Smooth muscle cell (in vitro differentiated cells): ENCODE measurements around the gene SRI. TPM values are rescaled to one million over a fixed set of nuclear protein-coding genes. Genes with fewer than 3 reads are reported as not detected.
"Not testable (repeated sequence)": the region's sequence is repeated elsewhere in the genome, so short reads cannot be mapped to it uniquely, and the experiment has no call there.

Experiments used
- DNase-seq: peaks from one replicate; lab custom pipeline; 2025; ENCODE audit not compliant: unreplicated experiment; lab: John Stamatoyannopoulos, UW
- H2AFZ ChIP-seq: fragments of 200-600 bp; sonication (generic); 2 replicates; pipeline ENCODE4 v1.6.0; 2016; ENCODE audit warnings: antibody characterized with exemption, low read depth, mild to moderate bottlenecking
- H3F3A ChIP-seq: fragments of 200-600 bp; sonication (generic); 2 replicates; pipeline ENCODE4 v1.6.0; 2017; ENCODE audit warnings: antibody characterized with exemption, low read depth
- H3K27ac ChIP-seq: fragments of 200-600 bp; sonication (generic); 2 replicates; pipeline ENCODE4 v1.5.1; 2016; ENCODE audit warnings: low read depth, mild to moderate bottlenecking
- H3K27me3 ChIP-seq: fragments of 200-600 bp; sonication (generic); 2 replicates; pipeline ENCODE4 v1.6.1; 2016; ENCODE audit warnings: low read depth, mild to moderate bottlenecking
- H3K36me3 ChIP-seq: fragments of 200-600 bp; sonication (generic); 2 replicates; pipeline ENCODE4 v1.5.1; 2016; ENCODE audit warnings: low read depth
- H3K4me1 ChIP-seq: fragments of 200-600 bp; sonication (generic); 2 replicates; pipeline ENCODE4 v1.5.1; 2016; ENCODE audit warnings: low read depth
- H3K4me2 ChIP-seq: fragments of 200-600 bp; sonication (generic); 2 replicates; pipeline ENCODE4 v1.6.0; 2016; ENCODE audit warnings: mild to moderate bottlenecking
- H3K4me3 ChIP-seq: fragments of 200-600 bp; sonication (generic); 2 replicates; pipeline ENCODE4 v1.5.1; 2016; ENCODE audit warnings: mild to moderate bottlenecking
- H3K79me2 ChIP-seq: fragments of 200-600 bp; sonication (generic); 2 replicates; pipeline ENCODE4 v1.6.0; 2016; ENCODE audit warnings: low read depth, mild to moderate bottlenecking
- H3K9ac ChIP-seq: fragments of 200-600 bp; sonication (generic); 2 replicates; pipeline ENCODE4 v1.6.0; 2016; ENCODE audit warnings: low read depth
- H3K9me3 ChIP-seq: fragments of 200-600 bp; sonication (generic); replicated peaks from 2 replicates; pipeline ENCODE4 v1.5.1; 2016; ENCODE audit warnings: low read depth
- H4K20me1 ChIP-seq: fragments of 200-600 bp; sonication (generic); 2 replicates; pipeline ENCODE4 v1.6.0; 2016; ENCODE audit warnings: low read depth
- WGBS: methylation state at CpG from one replicate; pipeline ENCODE4 v1.1.7; 2016; ENCODE audit warnings: low lambda C conversion rate; 5-methylcytosine and 5-hydroxymethylcytosine counted together
- polyA plus RNA-seq: library from polyadenylated mRNA; unstranded; fragments of >200 nt; fragmentation: Nextera tagmentation; extraction: Ambion mirVana; gene quantifications from 2 replicates; pipeline ENCODE4 v1.2.1, GENCODE V29; 2016
- total RNA-seq: library from RNA; depleted of rRNA; stranded (reverse); fragments of >200 nt; gene quantifications from 2 replicates; pipeline ENCODE4 v1.2.3, GENCODE V29; 2014
- TF ChIP-seq, protein P1 (sequence below): fragments of 200-600 bp; sonication (generic); IDR thresholded peaks from 2 replicates; pipeline ENCODE4 v1.5.1; 2017; ENCODE audit warnings: borderline replicate concordance, mild to moderate bottlenecking, antibody characterized with exemption; ENCODE audit not compliant: insufficient read depth, poor library complexity, severe bottlenecking

The SRI gene
- total and polyA plus RNA-seq, 2 experiments from 2014 or later: 75.2 to 175 TPM

DNA sequence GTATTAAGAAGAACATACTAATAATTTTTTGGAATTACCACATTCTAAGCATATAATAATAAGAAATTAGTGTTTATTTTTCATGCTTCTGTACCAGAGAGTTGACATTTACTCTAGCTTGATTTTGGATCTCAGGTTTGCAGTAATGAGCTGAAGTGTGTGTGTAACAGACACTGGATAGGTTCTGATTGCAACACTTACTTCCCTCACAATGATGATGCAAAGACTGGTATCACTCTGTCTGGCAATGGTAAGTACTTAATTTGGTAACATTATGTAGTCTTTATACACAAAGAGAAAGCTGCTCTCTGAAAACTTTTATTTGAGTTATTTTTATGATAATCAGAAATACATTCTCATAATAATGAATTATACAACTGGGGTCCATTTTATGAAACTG, 54.1 kb downstream of the SRI start:
- no peak overlapping the region for H3K27ac ChIP-seq
- no peaks in the 10 kb centered on the region for H4K20me1 ChIP-seq
- H3K79me2 ChIP-seq: no peaks in the 10 kb centered on the region
- no peak for DNase-seq
- no peak overlapping the region for H3K9ac ChIP-seq
- H3K9me3 ChIP-seq: no peaks in the 10 kb centered on the region
- H3K4me2 ChIP-seq: no peak overlapping the region
- no peaks in the 10 kb centered on the region for H3F3A ChIP-seq
- TF ChIP-seq, protein P1, sequence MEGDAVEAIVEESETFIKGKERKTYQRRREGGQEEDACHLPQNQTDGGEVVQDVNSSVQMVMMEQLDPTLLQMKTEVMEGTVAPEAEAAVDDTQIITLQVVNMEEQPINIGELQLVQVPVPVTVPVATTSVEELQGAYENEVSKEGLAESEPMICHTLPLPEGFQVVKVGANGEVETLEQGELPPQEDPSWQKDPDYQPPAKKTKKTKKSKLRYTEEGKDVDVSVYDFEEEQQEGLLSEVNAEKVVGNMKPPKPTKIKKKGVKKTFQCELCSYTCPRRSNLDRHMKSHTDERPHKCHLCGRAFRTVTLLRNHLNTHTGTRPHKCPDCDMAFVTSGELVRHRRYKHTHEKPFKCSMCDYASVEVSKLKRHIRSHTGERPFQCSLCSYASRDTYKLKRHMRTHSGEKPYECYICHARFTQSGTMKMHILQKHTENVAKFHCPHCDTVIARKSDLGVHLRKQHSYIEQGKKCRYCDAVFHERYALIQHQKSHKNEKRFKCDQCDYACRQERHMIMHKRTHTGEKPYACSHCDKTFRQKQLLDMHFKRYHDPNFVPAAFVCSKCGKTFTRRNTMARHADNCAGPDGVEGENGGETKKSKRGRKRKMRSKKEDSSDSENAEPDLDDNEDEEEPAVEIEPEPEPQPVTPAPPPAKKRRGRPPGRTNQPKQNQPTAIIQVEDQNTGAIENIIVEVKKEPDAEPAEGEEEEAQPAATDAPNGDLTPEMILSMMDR: no peak
- no peaks in the 10 kb centered on the region for H3K27me3 ChIP-seq
- H3K4me3 ChIP-seq: no peak overlapping the region
- H2AFZ ChIP-seq: no peak overlapping the region
- no peaks in the 10 kb centered on the region for H3K4me1 ChIP-seq
- H3K36me3 ChIP-seq: no peaks in the 10 kb centered on the region

DNA sequence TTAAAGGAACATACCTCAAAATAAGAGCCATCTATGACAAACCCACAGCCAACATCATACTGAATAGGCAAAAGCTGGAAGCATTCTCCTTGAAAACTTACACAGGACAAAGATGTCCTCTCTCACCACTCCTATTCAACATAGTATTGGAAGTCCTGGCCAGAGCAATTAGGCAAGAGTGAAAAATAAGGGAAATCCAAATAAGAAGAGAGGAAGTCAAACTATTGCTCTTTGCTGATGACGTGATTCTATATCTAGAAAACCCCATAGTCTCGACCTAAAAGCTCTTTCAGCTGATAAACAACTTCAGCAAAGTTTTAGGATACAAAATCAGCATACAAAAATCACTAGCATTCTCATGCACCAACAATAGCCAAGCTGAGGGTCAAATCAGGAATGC, 60.1 kb downstream of the SRI start:
- H3K27me3 ChIP-seq, H3K36me3 ChIP-seq, H3K4me2 ChIP-seq, H3K9ac ChIP-seq, H3K79me2 ChIP-seq, H3K4me1 ChIP-seq, H2AFZ ChIP-seq, H3K9me3 ChIP-seq, H3K4me3 ChIP-seq, DNase-seq, H3K27ac ChIP-seq, H4K20me1 ChIP-seq, H3F3A ChIP-seq: not testable (repeated sequence)
- 86% methylated on average over 2 of the region's 2 CpGs for WGBS

DNA sequence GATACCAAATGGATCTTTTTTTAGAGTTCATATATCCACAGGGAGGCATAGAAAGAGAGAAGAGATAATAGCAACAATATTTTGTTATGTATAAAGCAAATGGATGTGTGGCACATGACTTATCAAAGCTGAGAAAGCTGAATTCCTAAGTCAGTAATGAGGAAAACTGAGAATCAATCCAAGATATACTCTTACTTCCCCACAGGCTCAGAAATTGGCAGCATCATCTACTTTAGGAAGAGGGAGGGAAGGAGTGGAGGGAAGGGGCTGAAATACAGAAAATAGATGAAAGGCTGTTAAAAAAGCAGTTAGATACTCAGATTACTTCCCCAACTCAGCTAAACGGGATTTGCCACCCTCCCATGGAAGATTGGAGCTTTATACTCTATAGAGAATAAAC, 63.5 kb downstream of the SRI start:
- no peaks in the 10 kb centered on the region for H3K79me2 ChIP-seq
- H3K36me3 ChIP-seq: no peaks in the 10 kb centered on the region
- no peak overlapping the region for H3K27ac ChIP-seq
- no peaks in the 10 kb centered on the region for H3K9me3 ChIP-seq
- H3K4me2 ChIP-seq: no peak overlapping the region
- no peak overlapping the region for H2AFZ ChIP-seq
- DNase-seq: no peak
- no peaks in the 10 kb centered on the region for H4K20me1 ChIP-seq
- H3K9ac ChIP-seq: no peak overlapping the region
- TF ChIP-seq, protein P1: no peak
- no peaks in the 10 kb centered on the region for H3F3A ChIP-seq
- no peaks in the 10 kb centered on the region for H3K27me3 ChIP-seq
- H3K4me3 ChIP-seq: no peak overlapping the region
- WGBS: 67% methylated on average over 1 of the region's 1 CpG
- H3K4me1 ChIP-seq: no peaks in the 10 kb centered on the region

DNA sequence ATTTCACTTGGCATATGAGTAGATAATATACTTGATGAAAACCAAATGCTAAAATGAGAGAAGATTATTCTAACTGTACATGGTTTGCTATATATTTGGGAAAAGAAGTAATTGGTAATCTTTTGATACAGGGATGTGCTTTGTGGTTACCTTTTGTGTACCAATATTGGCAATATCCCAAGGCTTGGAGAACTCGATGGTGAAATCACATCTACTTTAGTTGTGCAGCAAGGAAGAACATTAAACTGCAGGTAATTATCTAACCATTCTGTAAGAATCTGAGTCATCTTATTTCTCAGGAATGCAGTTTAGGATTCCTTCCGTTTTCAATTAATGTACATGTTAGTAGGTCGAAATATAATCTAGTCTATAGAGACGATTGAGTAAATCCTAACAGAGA, 64.1 kb downstream of the SRI start:
- Histone ChIP-seq H3F3A (no peaks in the 10 kb centered on the region), H3K4me3 (no peak overlapping the region), H4K20me1 (no peaks in the 10 kb centered on the region), H3K36me3 (no peaks in the 10 kb centered on the region), H3K4me2 (no peak overlapping the region), H3K9me3 (no peaks in the 10 kb centered on the region), H3K9ac (no peak overlapping the region), H3K27ac (no peak overlapping the region), H3K27me3 (no peaks in the 10 kb centered on the region), H3K79me2 (no peaks in the 10 kb centered on the region), H3K4me1 (no peaks in the 10 kb centered on the region), H2AFZ (no peak overlapping the region)
- TF ChIP-seq, protein P1: no peak
- 85% methylated on average over 4 of the region's 4 CpGs for WGBS
- no peak for DNase-seq

Other genes with a start within 250 kb of the SRI start
- gene STEAP4, start 86.9 kb upstream of the SRI start, total RNA-seq: 0.18 and 0.54 TPM in 2 replicates
- gene STEAP4, start 86.9 kb upstream of the SRI start, polyA plus RNA-seq: 0.08 TPM in 1 of 2 replicates, not detected in the other